ENCODE data around the gene GORAB. TPM values are rescaled to one million over a fixed set of nuclear protein-coding genes. Genes with fewer than 3 reads are reported as not detected.
A peak's percentile ranks its signal among the peaks of the same experiment; 100 is the strongest.

The GORAB gene
- total RNA-seq, 2 donors from 2014 or later, result 16.7 to 25.1 TPM

DNA sequence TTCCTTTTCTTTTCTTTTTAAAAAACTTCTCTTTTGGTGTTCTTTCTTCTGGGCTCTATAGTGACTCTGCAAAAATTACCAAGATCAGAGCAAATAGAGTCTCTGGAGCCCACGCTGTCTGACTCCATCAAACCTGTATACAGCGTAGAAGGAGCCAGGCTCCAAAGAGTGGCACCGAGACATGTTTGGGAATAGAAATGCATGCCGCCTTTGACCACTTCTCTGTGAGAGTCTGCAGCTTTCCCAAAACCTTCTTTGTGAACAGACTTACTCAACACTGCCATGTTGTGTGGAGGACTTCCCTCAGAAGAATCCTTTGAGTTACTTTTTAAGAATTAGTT is 55.3 kb downstream of the GORAB start:
- peaks cover 15 to 30% of the 10 kb centered on the region in 2 donors for H3K4me1 ChIP-seq (ENCODE audit: control insufficient read depth in 1 of 2, low read depth in 2 of 2)
- no peaks in the 10 kb centered on the region for H3K27me3 ChIP-seq (replicated peaks; ENCODE audit: insufficient read depth)
- H3K9me3 ChIP-seq, result no peaks in the 10 kb centered on the region
- H3K27ac ChIP-seq, result peak overlapping the region; percentile 71 to 93
- DNase-seq (ENCODE audit: low spot score), result no peak
- H3K4me3 ChIP-seq, result peak overlapping the region; percentile 68
- peak; percentile 61 for ATAC-seq (ENCODE audit: insufficient number of reproducible peaks, low FRiP score, low read depth)
- no peaks in the 10 kb centered on the region for H3K36me3 ChIP-seq
- TF ChIP-seq, protein P1, sequence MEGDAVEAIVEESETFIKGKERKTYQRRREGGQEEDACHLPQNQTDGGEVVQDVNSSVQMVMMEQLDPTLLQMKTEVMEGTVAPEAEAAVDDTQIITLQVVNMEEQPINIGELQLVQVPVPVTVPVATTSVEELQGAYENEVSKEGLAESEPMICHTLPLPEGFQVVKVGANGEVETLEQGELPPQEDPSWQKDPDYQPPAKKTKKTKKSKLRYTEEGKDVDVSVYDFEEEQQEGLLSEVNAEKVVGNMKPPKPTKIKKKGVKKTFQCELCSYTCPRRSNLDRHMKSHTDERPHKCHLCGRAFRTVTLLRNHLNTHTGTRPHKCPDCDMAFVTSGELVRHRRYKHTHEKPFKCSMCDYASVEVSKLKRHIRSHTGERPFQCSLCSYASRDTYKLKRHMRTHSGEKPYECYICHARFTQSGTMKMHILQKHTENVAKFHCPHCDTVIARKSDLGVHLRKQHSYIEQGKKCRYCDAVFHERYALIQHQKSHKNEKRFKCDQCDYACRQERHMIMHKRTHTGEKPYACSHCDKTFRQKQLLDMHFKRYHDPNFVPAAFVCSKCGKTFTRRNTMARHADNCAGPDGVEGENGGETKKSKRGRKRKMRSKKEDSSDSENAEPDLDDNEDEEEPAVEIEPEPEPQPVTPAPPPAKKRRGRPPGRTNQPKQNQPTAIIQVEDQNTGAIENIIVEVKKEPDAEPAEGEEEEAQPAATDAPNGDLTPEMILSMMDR (IDR thresholded peaks at IDR 0.05), result no peak

DNA sequence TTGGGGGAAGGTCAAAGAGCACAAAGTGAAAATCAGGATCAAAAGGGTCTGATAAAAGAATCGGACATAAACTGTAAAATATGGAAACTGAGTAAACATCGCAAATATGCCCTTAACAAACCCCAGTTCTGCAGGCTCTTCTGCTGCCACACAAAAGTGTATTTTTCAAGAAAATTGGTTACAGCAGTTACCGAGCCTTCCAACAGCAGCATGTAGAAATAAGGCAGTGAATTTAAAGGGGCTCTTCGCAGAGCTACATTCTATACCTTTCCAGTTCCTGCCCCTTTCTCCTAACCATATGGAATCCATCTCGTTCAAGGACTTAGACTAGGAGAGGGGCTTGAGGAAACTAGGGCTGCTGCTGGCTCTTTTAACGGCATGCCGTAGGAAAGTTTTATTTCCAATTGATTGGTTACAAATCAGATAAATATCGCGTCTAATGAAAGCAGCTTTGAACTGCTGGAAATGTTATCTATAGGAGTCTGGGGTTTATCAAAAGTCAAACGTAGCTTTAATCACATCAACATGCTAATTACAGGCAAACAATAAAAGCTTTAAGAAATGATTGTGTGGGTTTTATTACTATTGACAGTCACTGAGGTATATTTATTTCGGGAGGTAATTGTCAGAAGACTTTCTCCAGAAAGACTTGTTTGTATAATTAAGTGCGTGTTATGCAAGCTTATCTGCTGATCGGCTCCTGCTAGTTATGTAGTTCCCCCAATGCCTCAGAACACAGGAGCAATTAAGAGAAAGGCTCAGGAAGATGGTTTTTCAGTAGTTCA is 59.1 kb downstream of the GORAB start:
- Histone ChIP-seq H3K4me1 (ENCODE audit: control insufficient read depth in 1 of 2, low read depth in 2 of 2) (peaks cover 10 to 44% of the 10 kb centered on the region in 2 donors), H3K9me3 (no peaks in the 10 kb centered on the region), H3K27me3 (replicated peaks; ENCODE audit: insufficient read depth) (no peaks in the 10 kb centered on the region), H3K36me3 (no peaks in the 10 kb centered on the region), H3K4me3 (no peak overlapping the region), H3K27ac (no peak overlapping the region)
- TF ChIP-seq, protein P1 (IDR thresholded peaks at IDR 0.05), result no peak
- DNase-seq (ENCODE audit: low spot score) (no peak), ATAC-seq (ENCODE audit: insufficient number of reproducible peaks, low FRiP score, low read depth) (no peak)

DNA sequence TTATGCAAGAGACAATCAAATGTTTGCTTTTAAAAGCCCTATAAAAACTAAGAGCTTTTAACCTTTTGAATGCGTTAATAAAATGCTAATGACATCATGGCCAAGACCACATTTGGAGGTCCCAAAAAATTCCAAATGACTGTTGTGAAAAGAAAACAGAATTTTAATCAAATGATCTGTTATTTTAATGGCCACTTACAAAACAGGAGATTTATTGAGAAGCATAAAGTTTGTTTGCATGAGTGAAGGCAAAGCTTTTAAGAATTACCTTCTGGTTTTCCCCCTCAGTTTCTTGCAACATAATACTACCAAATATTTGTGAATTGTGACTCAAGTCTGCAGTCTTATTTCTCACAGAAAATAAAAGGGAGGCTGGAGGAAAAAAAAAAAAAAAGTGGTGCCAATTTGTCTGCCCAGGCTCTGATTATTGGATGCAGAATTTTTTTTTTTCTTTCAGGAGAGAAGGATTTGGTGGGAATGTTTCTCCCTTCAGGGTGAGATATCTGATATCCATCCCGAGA is 60.7 kb downstream of the GORAB start:
- DNase-seq (ENCODE audit: low spot score) (no peak), ATAC-seq (ENCODE audit: insufficient number of reproducible peaks, low FRiP score, low read depth) (no peak)
- Histone ChIP-seq H3K27me3 (replicated peaks; ENCODE audit: insufficient read depth) (no peaks in the 10 kb centered on the region), H3K36me3 (no peaks in the 10 kb centered on the region), H3K4me3 (no peak overlapping the region), H3K4me1 (ENCODE audit: control insufficient read depth in 1 of 2, low read depth in 2 of 2) (peaks cover 1 to 32% of the 10 kb centered on the region in 2 donors), H3K27ac (no peak overlapping the region), H3K9me3 (peaks cover 4% of the 10 kb centered on the region)
- TF ChIP-seq, protein P1 (IDR thresholded peaks at IDR 0.05), result no peak

DNA sequence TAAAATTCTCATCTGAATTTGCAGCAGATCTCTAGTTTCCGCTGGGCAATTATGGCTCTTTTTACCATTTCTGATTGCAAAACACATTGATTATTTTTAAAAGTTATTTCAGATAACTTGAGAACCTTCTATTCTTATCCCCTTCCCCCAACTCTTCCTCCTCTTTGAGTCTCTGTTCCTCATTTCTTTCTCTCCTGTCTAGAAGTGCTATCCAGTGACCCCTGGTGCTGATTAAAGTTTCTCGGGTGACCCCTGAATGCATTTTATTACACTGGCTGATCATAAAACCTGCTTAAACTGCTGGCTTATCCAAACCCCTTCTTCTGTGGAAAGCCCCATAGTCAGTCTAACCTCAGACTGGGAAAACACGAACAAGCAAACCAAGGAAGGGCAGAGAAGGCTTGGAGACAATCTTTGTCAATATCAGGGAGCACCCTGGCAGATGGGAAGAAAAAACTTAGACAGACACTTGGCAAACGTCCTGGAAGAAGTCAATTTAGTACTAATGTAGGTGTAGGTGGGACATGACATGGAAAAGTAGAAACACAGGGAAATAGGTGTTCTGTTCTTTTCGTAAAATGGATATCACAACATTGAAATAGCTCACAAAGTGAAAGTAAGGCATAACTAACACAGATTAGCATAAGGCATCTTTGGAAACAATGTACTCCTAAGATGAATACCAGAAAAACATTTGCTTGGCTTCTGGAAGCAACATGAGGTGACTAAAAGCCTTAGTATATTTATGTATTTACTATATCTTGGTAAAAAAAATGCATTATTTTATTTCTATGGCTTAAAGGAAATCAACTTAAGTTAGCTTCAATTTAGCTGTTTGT is 61.4 kb downstream of the GORAB start:
- Histone ChIP-seq H3K4me3 (peak overlapping the region; percentile 63), H3K27ac (peak overlapping the region; percentile 16 to 59), H3K36me3 (no peaks in the 10 kb centered on the region), H3K9me3 (peaks cover 4% of the 10 kb centered on the region), H3K4me1 (ENCODE audit: control insufficient read depth in 1 of 2, low read depth in 2 of 2) (peaks cover 0 to 25% of the 10 kb centered on the region in 2 donors), H3K27me3 (replicated peaks; ENCODE audit: insufficient read depth) (no peaks in the 10 kb centered on the region)
- TF ChIP-seq, protein P1 (IDR thresholded peaks at IDR 0.05), result no peak
- ATAC-seq (ENCODE audit: insufficient number of reproducible peaks, low FRiP score, low read depth) (no peak), DNase-seq (ENCODE audit: low spot score) (no peak)

DNA sequence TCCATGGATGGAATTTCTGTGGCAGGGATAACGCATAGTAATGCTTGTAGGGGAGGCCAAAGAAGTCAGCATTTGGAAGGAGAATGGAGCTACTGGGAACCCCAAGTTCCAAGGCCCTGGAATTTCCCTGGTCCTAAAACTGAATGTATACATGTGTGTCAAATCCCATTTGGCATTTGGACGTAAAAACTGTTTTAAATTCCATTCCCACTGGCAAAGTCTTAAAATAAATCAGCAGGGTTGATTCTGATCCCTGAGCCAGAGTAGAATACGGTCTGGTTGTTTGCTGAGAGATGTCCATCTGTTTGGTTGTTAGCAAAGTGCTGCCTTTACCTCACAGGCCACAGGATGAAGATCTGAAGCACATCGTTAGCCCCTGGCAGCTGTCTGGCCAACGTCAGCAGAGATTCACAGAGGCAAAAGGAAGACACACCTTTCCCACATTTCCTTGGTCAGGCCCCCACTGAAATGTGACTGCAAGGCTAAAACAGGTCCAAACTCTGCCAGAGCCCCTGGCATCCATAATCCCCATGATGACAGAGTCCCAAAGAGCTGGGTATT is 62.2 kb downstream of the GORAB start:
- peak overlapping the region; percentile 1 to 59 for H3K27ac ChIP-seq
- no peak for DNase-seq (ENCODE audit: low spot score)
- peaks cover 4% of the 10 kb centered on the region for H3K9me3 ChIP-seq
- H3K36me3 ChIP-seq, result no peaks in the 10 kb centered on the region
- TF ChIP-seq, protein P1 (IDR thresholded peaks at IDR 0.05), result no peak
- H3K4me3 ChIP-seq, result peak overlapping the region; percentile 63
- H3K4me1 ChIP-seq (ENCODE audit: control insufficient read depth in 1 of 2, low read depth in 2 of 2), result peaks cover 0 to 20% of the 10 kb centered on the region in 2 donors
- no peaks in the 10 kb centered on the region for H3K27me3 ChIP-seq (replicated peaks; ENCODE audit: insufficient read depth)
- ATAC-seq (ENCODE audit: insufficient number of reproducible peaks, low FRiP score, low read depth), result no peak
